GM21528 (cell line): ENCODE results near the gene UPP1.

Source experiments
- ATAC-seq: cut with Tn5 transposase; IDR thresholded peaks from one replicate; pipeline ENCODE4 v1.9.1; 2021; ENCODE audit warnings: mild to moderate bottlenecking, moderate library complexity; ENCODE audit not compliant: unreplicated experiment, low FRiP score

Gene UPP1

DNA sequence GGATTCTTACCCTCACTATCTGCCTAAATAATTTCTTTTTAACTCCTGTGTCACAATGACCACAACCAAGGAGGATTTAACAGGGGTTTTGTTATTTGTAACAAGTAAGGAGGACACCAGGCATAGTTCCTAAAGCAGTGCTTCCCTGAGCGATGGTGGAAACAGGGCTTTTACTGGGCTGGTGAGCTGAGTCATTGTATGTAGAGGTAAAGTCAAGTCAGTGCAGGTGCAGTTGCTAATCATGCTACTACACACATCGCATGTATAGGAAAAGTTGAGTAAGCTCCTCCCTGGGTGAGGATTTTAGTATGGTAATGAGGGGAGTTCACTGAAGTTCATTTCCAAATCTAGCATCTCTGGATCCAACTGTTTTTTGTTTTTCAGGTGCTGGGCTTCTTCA is 59.2 kb downstream of the UPP1 start:
- no peak for ATAC-seq

DNA sequence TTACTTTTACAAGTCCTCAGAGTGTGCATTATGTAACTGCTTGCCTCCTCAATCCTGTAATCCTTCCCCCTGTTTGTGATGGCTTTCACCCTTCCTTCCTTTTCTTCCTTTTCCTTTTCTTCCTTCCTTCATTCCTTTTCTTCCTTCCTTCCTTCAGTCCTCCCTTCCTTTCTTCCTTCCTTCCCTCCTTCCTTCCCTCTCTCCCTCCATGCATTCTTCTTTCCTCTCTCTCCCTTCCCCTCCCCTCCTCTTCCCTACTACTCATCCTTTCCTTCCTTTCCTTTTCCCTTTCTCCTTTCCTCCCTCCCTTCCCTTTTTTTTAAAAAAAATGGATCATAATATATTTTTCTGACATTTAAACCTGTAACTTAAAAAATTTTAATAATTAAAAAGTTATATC is 60.0 kb downstream of the UPP1 start:
- no peak for ATAC-seq

DNA sequence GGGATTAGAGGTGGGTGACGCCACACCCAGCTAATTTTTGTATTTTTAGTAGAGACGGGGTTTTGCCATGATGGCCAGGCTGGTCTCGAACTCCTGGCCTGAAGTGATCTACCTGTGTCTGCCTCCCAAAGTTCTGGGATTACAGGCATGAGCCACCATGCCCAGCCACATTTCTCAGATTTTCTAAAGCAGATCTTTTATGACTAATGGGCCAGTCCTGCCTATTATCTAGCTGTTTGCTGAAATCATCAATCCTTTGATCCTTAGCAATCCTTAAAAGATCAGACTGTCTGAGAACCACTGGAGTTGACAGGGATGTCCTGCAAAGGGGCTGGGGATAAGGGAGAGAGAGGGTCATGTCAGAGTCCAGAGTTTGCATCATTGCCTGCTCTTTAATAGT is 61.0 kb downstream of the UPP1 start:
- no peak for ATAC-seq

DNA sequence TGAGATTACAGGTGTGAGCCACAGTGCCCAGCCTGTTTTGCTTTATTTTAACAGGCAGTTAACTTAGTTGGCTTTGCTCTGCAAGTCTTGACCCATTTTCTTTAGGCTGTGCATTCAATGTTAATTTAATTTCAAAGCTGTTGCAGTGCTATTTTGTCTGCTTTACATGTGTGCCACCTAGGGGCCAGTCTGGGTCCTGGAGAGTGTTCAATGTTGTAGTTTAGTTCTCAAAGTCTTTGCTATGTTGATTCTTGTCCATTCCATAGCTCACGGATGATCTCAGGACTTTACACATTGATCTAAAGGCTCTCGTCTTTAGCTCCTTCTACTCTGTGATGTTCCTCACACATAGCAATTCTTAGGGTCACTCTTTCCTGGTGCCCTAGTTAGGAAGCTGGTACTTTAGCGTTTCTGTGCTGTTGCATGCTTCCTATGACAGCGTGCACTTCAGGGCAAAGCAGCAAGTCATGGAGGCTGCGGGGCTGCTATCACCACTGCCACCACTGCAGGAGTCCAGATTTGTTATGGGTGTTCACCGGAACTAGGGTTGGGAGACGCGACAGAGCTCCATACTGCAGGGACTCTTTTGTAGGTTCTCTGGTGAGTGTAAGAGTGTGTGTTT is 65.8 kb downstream of the UPP1 start:
- no peak for ATAC-seq
